OCI-LY1 (cell line): ENCODE measurements around the gene TRABD2B.

Experiments
- H2AFZ ChIP-seq: fragments of 200-600 bp; sonication (generic), shearing (Covaris generic); 2 replicates; pipeline ENCODE4 v1.6.0; 2014; ENCODE audit warnings: antibody characterized with exemption, mild to moderate bottlenecking, low read length
- H3F3A ChIP-seq: fragments of 200-600 bp; sonication (generic), shearing (Covaris generic); 2 replicates; pipeline ENCODE4 v1.6.0; 2014; ENCODE audit warnings: mild to moderate bottlenecking, antibody characterized with exemption, low read length, moderate library complexity; ENCODE audit not compliant: insufficient read depth
- H3K27ac ChIP-seq: fragments of 200-600 bp; sonication (generic); 2 replicates; pipeline ENCODE4 v1.5.1; 2014; ENCODE audit warnings: low read length, mixed run types, mild to moderate bottlenecking, low read depth; ENCODE audit not compliant: poor library complexity, severe bottlenecking
- H3K27me3 ChIP-seq: fragments of 200-600 bp; sonication (generic); 2 replicates; pipeline ENCODE4 v1.6.0; 2014; ENCODE audit warnings: antibody characterized with exemption, mild to moderate bottlenecking, low read length, moderate library complexity; ENCODE audit not compliant: insufficient read depth
- H3K36me3 ChIP-seq: fragments of 200-600 bp; sonication (generic); 2 replicates; pipeline ENCODE4 v1.6.1; 2014; ENCODE audit warnings: mild to moderate bottlenecking, antibody characterized with exemption, low read length, moderate library complexity, mixed read lengths; ENCODE audit not compliant: insufficient read depth
- H3K4me1 ChIP-seq: fragments of 200-600 bp; sonication (generic); 2 replicates; pipeline ENCODE4 v1.5.1; 2014; ENCODE audit warnings: mild to moderate bottlenecking, low read length, moderate library complexity; ENCODE audit not compliant: insufficient read depth, severe bottlenecking
- H3K4me2 ChIP-seq: fragments of 200-600 bp; sonication (generic), shearing (Covaris generic); 2 replicates; pipeline ENCODE4 v1.6.1; 2014; ENCODE audit warnings: low read length
- H3K4me3 ChIP-seq: fragments of 200-600 bp; sonication (generic); 2 replicates; pipeline ENCODE4 v1.5.1; 2014; ENCODE audit warnings: low read length, low read depth, mild to moderate bottlenecking, mixed read lengths; ENCODE audit not compliant: poor library complexity, severe bottlenecking
- H3K79me2 ChIP-seq: fragments of 200-600 bp; shearing (Covaris generic); 2 replicates; pipeline ENCODE4 v1.6.1; 2016; ENCODE audit warnings: mixed run types, low read length, mixed read lengths; ENCODE audit not compliant: insufficient read depth
- H3K9ac ChIP-seq: fragments of 200-600 bp; sonication (generic), shearing (Covaris generic); 2 replicates; pipeline ENCODE4 v1.6.1; 2014; ENCODE audit warnings: mild to moderate bottlenecking, low read length, mixed read lengths
- H3K9me2 ChIP-seq: fragments of 200-600 bp; sonication (generic), shearing (Covaris generic); 2 replicates; pipeline ENCODE4 v1.6.1; 2014; ENCODE audit warnings: low read depth, mild to moderate bottlenecking, low read length, mixed read lengths
- H3K9me3 ChIP-seq: fragments of 200-600 bp; shearing (Covaris generic); 2 replicates; pipeline ENCODE4 v1.6.1; 2014; ENCODE audit warnings: low read length, mixed read lengths
- H4K20me1 ChIP-seq: fragments of 200-600 bp; sonication (generic), shearing (Covaris generic); 2 replicates; pipeline ENCODE4 v1.6.0; 2016; ENCODE audit warnings: mild to moderate bottlenecking, low read length; ENCODE audit not compliant: insufficient read depth
- CTCF ChIP-seq: fragments of 200-600 bp; sonication (generic), shearing (Covaris generic); IDR thresholded peaks from 2 replicates; pipeline ENCODE4 v1.5.1; 2017; ENCODE audit warnings: mild to moderate bottlenecking, antibody characterized with exemption, low read length, moderate library complexity, mixed read lengths
- EZH2 ChIP-seq: fragments of 200-600 bp; sonication (generic), shearing (Covaris generic); IDR thresholded peaks from 2 replicates; pipeline ENCODE4 v1.8.0; 2017; ENCODE audit warnings: borderline replicate concordance, mixed run types, mild to moderate bottlenecking, antibody characterized with exemption, low read length, moderate library complexity, mixed read lengths

Gene TRABD2B

DNA sequence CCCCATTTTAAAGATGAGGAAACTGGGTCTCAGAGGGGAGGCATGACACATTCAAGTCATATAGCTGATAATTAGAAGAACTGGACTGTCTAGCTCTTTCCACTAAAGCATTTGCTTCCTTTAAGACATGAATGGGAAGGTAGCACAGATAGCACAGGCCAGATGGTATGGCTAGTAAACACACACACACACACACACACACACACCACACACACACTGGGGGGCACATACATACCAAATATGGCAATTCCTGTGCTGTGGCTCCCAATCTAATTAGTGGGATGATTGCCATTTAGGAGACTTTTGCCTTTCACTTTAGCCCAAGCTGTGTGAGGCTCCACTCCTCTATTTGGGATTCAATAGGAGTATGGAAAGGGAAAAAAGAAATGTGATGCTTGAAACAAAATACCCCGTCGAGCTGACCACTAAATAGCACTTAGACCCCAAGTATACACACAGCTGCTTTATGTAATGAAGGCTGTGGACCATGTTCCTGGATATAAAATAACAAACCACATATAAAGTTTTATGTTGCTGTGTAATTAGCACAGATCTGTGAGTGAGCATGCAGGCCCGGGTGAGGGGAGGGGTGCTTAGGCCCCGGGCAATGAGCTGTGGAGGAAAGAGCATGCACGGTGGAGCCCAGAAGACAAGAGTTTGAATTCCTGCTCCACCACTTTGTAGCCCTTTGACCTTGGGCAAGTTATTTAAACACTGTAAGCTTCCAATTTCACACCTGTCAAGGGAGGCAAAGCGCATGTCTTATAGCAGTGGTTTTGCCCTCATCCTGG, 6.8 kb upstream of the TRABD2B start:
- Histone ChIP-seq H3K79me2 (no peaks in the 10 kb centered on the region), H3K9ac (no peak overlapping the region), H3K4me2 (no peak overlapping the region), H3K27me3 (no peaks in the 10 kb centered on the region), H2AFZ (no peak overlapping the region), H3F3A (no peaks in the 10 kb centered on the region), H3K27ac (no peak overlapping the region), H4K20me1 (no peaks in the 10 kb centered on the region), H3K36me3 (no peaks in the 10 kb centered on the region), H3K9me2 (no peaks in the 10 kb centered on the region), H3K9me3 (no peaks in the 10 kb centered on the region), H3K4me1 (no peaks in the 10 kb centered on the region), H3K4me3 (no peak overlapping the region)
- no peak for TF ChIP-seq CTCF
- no peak for TF ChIP-seq EZH2

- H3K4me3 ChIP-seq, result no peak overlapping the region
- H3K27me3 ChIP-seq, result no peaks in the 10 kb centered on the region
- TF ChIP-seq EZH2 (no peak), CTCF (no peak)
- H3K9me3 ChIP-seq, result no peaks in the 10 kb centered on the region
- no peak overlapping the region for H3K9ac ChIP-seq
- H3K4me1 ChIP-seq, result no peaks in the 10 kb centered on the region
- H3K36me3 ChIP-seq, result no peaks in the 10 kb centered on the region
- H3K79me2 ChIP-seq, result no peaks in the 10 kb centered on the region
- no peak overlapping the region for H3K4me2 ChIP-seq
- H3F3A ChIP-seq, result no peaks in the 10 kb centered on the region
- no peak overlapping the region for H3K27ac ChIP-seq
- no peaks in the 10 kb centered on the region for H3K9me2 ChIP-seq
- H2AFZ ChIP-seq, result no peak overlapping the region
- no peaks in the 10 kb centered on the region for H4K20me1 ChIP-seq
These were observed 5.0 kb upstream of the TRABD2B start for GRCh38 chr1:48002142-48002541.

DNA sequence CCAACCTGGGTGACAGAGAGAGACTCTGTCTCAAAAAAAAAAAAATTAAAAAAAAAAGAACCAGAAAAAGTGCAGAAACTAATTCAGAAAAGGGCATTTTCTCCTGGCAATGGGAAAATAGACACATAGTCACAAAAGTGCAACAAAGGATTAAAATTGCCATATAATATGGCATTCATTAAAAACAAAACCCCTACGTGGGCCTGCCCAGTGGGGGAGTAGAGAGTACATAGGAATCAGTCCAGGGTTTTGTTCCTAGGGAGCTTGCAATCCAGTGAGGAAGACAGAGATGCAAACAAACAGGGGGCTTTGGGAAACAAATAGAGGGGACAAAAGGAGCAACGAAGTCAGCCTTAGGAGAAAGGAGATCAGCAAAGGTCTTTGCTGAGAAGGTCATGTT, 4.5 kb upstream of the TRABD2B start:
- H3F3A ChIP-seq, result no peaks in the 10 kb centered on the region
- H3K9me2 ChIP-seq, result no peaks in the 10 kb centered on the region
- no peak overlapping the region for H3K4me2 ChIP-seq
- H2AFZ ChIP-seq, result no peak overlapping the region
- H3K4me1 ChIP-seq, result no peaks in the 10 kb centered on the region
- H3K4me3 ChIP-seq, result no peak overlapping the region
- no peak overlapping the region for H3K27ac ChIP-seq
- no peaks in the 10 kb centered on the region for H4K20me1 ChIP-seq
- no peaks in the 10 kb centered on the region for H3K9me3 ChIP-seq
- no peaks in the 10 kb centered on the region for H3K27me3 ChIP-seq
- no peak overlapping the region for H3K9ac ChIP-seq
- no peak for TF ChIP-seq EZH2
- H3K79me2 ChIP-seq, result no peaks in the 10 kb centered on the region
- no peaks in the 10 kb centered on the region for H3K36me3 ChIP-seq

DNA sequence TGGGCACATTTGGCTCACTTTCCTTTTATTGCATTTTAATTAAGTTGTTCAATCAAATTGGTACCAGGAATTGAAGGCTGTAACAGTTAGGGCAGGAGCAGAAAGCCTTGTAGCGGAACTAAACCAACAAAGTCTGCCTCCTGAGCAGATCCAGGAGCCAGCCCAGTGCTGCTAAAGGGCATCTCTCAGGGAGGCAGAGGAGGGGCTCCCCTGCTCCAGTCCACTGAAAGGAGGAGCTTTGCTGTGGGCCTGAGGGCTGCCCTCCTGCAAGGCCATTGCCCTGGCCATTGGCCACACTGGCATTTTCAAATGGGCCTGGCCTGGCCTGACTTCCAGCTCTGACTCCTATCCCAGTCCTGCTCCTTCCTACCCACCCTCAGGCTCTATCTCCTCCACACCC, 3.7 kb upstream of the TRABD2B start:
- Histone ChIP-seq H3K4me1 (no peaks in the 10 kb centered on the region), H3K9me2 (no peaks in the 10 kb centered on the region), H3K4me2 (no peak overlapping the region), H3K27me3 (no peaks in the 10 kb centered on the region), H3K27ac (no peak overlapping the region), H3K9me3 (no peaks in the 10 kb centered on the region), H3F3A (no peaks in the 10 kb centered on the region), H3K36me3 (no peaks in the 10 kb centered on the region), H2AFZ (no peak overlapping the region), H3K79me2 (no peaks in the 10 kb centered on the region), H4K20me1 (no peaks in the 10 kb centered on the region), H3K4me3 (no peak overlapping the region), H3K9ac (no peak overlapping the region)
- no peak for TF ChIP-seq EZH2
- no peak for TF ChIP-seq CTCF
